ENCODE data around the gene IRF7. TPM values are rescaled to one million over a fixed set of nuclear protein-coding genes. Genes with fewer than 3 reads are reported as not detected.

Gene IRF7
- total RNA-seq, 1 donor from 2014 or later = 75.4 TPM

- FAIRE-seq = no peak
- Histone ChIP-seq H3K9me3 (ENCODE audit: insufficient read depth, low read depth, low read length) (no peaks in the 10 kb centered on the region), H3K4me2 (ENCODE audit: low read length) (no peak overlapping the region), H3K9ac (ENCODE audit: low read length) (no peak overlapping the region), H3K27ac (ENCODE audit: low read depth, low read length) (no peak overlapping the region), H3K4me3 (ENCODE audit: insufficient read depth, low read depth, low read length) (no peak overlapping the region), H3K36me3 (ENCODE audit: insufficient read depth, low read length) (peaks cover 37% of the 10 kb centered on the region), H3K4me1 (ENCODE audit: insufficient read depth, low read length) (no peaks in the 10 kb centered on the region), H2AFZ (ENCODE audit: low read depth, low read length) (no peak overlapping the region), H4K20me1 (ENCODE audit: insufficient read depth, low read length) (peaks cover 74% of the 10 kb centered on the region), H3K79me2 (ENCODE audit: insufficient read depth, low read length) (peaks cover 60% of the 10 kb centered on the region), H3K27me3 (ENCODE audit: insufficient read depth, low read length) (no peaks in the 10 kb centered on the region)
- Mint-ChIP-seq H3K4me1 (ENCODE audit: low read depth, unreplicated experiment) (peaks cover 4% of the 10 kb centered on the region), H3K4me3 (ENCODE audit: unreplicated experiment) (no peak overlapping the region), H3K36me3 (ENCODE audit: low read depth, unreplicated experiment) (peaks cover 28% of the 10 kb centered on the region), H3K27ac (ENCODE audit: unreplicated experiment) (no peak overlapping the region), H3K9me3 (ENCODE audit: unreplicated experiment) (no peaks in the 10 kb centered on the region), H3K27me3 (ENCODE audit: low read depth, unreplicated experiment) (no peaks in the 10 kb centered on the region)
- no peak for DNase-seq (ENCODE audit: low read depth)
- TF ChIP-seq CTCF (IDR thresholded peaks at IDR 0.05; ENCODE audit: insufficient read depth, low read depth, low read length) = no peak
- TF ChIP-seq EZH2 (IDR thresholded peaks at IDR 0.05; ENCODE audit: insufficient read depth, low read length) = no peak
Measured at GRCh38 chr11:593347-593746, 22.4 kb downstream of the IRF7 start.

- no peak overlapping the region for H3K27ac ChIP-seq (ENCODE audit: low read depth, low read length)
- no peaks in the 10 kb centered on the region for H3K9me3 ChIP-seq (ENCODE audit: insufficient read depth, low read depth, low read length)
- H4K20me1 ChIP-seq (ENCODE audit: insufficient read depth, low read length) = peaks cover 74% of the 10 kb centered on the region
- no peak overlapping the region for H3K9ac ChIP-seq (ENCODE audit: low read length)
- no peaks in the 10 kb centered on the region for H3K27me3 ChIP-seq (ENCODE audit: insufficient read depth, low read length)
- peaks cover 64% of the 10 kb centered on the region for H3K79me2 ChIP-seq (ENCODE audit: insufficient read depth, low read length)
- no peak overlapping the region for H3K4me3 ChIP-seq (ENCODE audit: insufficient read depth, low read depth, low read length)
- Mint-ChIP-seq H3K27ac (ENCODE audit: unreplicated experiment) (no peak overlapping the region), H3K4me1 (ENCODE audit: low read depth, unreplicated experiment) (peaks cover 8% of the 10 kb centered on the region), H3K27me3 (ENCODE audit: low read depth, unreplicated experiment) (no peaks in the 10 kb centered on the region), H3K9me3 (ENCODE audit: unreplicated experiment) (no peaks in the 10 kb centered on the region), H3K4me3 (ENCODE audit: unreplicated experiment) (no peak overlapping the region), H3K36me3 (ENCODE audit: low read depth, unreplicated experiment) (peaks cover 30% of the 10 kb centered on the region)
- no peak overlapping the region for H3K4me2 ChIP-seq (ENCODE audit: low read length)
- H2AFZ ChIP-seq (ENCODE audit: low read depth, low read length) = no peak overlapping the region
- no peak for TF ChIP-seq CTCF (IDR thresholded peaks at IDR 0.05; ENCODE audit: insufficient read depth, low read depth, low read length)
- no peak for TF ChIP-seq EZH2 (IDR thresholded peaks at IDR 0.05; ENCODE audit: insufficient read depth, low read length)
- peaks cover 3% of the 10 kb centered on the region for H3K4me1 ChIP-seq (ENCODE audit: insufficient read depth, low read length)
- peaks cover 37% of the 10 kb centered on the region for H3K36me3 ChIP-seq (ENCODE audit: insufficient read depth, low read length)
- DNase-seq (ENCODE audit: low read depth) = no peak
- FAIRE-seq = no peak
Measured at GRCh38 chr11:592918-593317, 22.8 kb downstream of the IRF7 start.

- Histone ChIP-seq H2AFZ (ENCODE audit: low read depth, low read length) (no peak overlapping the region), H3K4me1 (ENCODE audit: insufficient read depth, low read length) (peaks cover 7% of the 10 kb centered on the region), H3K79me2 (ENCODE audit: insufficient read depth, low read length) (peaks cover 68% of the 10 kb centered on the region), H3K4me2 (ENCODE audit: low read length) (no peak overlapping the region), H3K36me3 (ENCODE audit: insufficient read depth, low read length) (peaks cover 37% of the 10 kb centered on the region), H3K9me3 (ENCODE audit: insufficient read depth, low read depth, low read length) (no peaks in the 10 kb centered on the region), H3K27ac (ENCODE audit: low read depth, low read length) (no peak overlapping the region), H3K9ac (ENCODE audit: low read length) (no peak overlapping the region), H3K27me3 (ENCODE audit: insufficient read depth, low read length) (no peaks in the 10 kb centered on the region), H3K4me3 (ENCODE audit: insufficient read depth, low read depth, low read length) (no peak overlapping the region), H4K20me1 (ENCODE audit: insufficient read depth, low read length) (peaks cover 78% of the 10 kb centered on the region)
- peaks cover 33% of the 10 kb centered on the region for H3K36me3 Mint-ChIP-seq (ENCODE audit: low read depth, unreplicated experiment)
- peaks cover 13% of the 10 kb centered on the region for H3K4me1 Mint-ChIP-seq (ENCODE audit: low read depth, unreplicated experiment)
- no peak overlapping the region for H3K4me3 Mint-ChIP-seq (ENCODE audit: unreplicated experiment)
- no peaks in the 10 kb centered on the region for H3K27me3 Mint-ChIP-seq (ENCODE audit: low read depth, unreplicated experiment)
- H3K9me3 Mint-ChIP-seq (ENCODE audit: unreplicated experiment) = no peaks in the 10 kb centered on the region
- H3K27ac Mint-ChIP-seq (ENCODE audit: unreplicated experiment) = no peak overlapping the region
- FAIRE-seq (no peak), DNase-seq (ENCODE audit: low read depth) (no peak)
- no peak for TF ChIP-seq CTCF (IDR thresholded peaks at IDR 0.05; ENCODE audit: insufficient read depth, low read depth, low read length)
- no peak for TF ChIP-seq EZH2 (IDR thresholded peaks at IDR 0.05; ENCODE audit: insufficient read depth, low read length)
Measured at GRCh38 chr11:592501-592900, 23.2 kb downstream of the IRF7 start.

Measured in astrocyte (in vitro differentiated cells and primary cell).